OCI-LY7 (cell line): ENCODE results near the gene GMDS. TPM values are rescaled to one million over a fixed set of nuclear protein-coding genes. Genes with fewer than 3 reads are reported as not detected.

Source experiments
- BruUV-seq: library from RNA; stranded (reverse); fragments of 400-500 nt; replicated peaks from 2 replicates; lab custom pipeline; 2021; lab: Mats Ljungman, UMichigan
- CTCF ChIA-PET: fragments of 300-600 bp; sonication (Branson Sonifier 250); formaldehyde crosslinking; loops from one replicate; lab custom pipeline; 2022; ENCODE audit warnings: antibody characterized with exemption; ENCODE audit not compliant: unreplicated experiment; lab: Charles Lee
- POLR2A ChIA-PET: fragments of 300-600 bp; sonication (Branson Sonifier 250); formaldehyde crosslinking; loops from one replicate; lab custom pipeline; 2022; ENCODE audit warnings: antibody characterized with exemption; lab: Charles Lee
- DNase-seq: peaks from one replicate; pipeline ENCODE4 v3.0.0-alpha.2; 2015; ENCODE audit warnings: low spot score
- H2AFZ ChIP-seq: fragments of 200-600 bp; sonication (generic), shearing (Covaris generic); 2 replicates; pipeline ENCODE4 v1.6.1; 2014; ENCODE audit warnings: mild to moderate bottlenecking, antibody characterized with exemption, low read length, moderate library complexity
- H3K27ac ChIP-seq: fragments of 200-600 bp; sonication (generic); 2 replicates; pipeline ENCODE4 v1.5.1; 2014; ENCODE audit warnings: mixed run types, low read depth, mild to moderate bottlenecking, moderate library complexity, low read length, inconsistent platforms; ENCODE audit not compliant: poor library complexity, severe bottlenecking
- H3K36me3 ChIP-seq: fragments of 200-600 bp; sonication (generic); 2 replicates; pipeline ENCODE4 v1.6.1; 2014; ENCODE audit warnings: mild to moderate bottlenecking, antibody characterized with exemption, low read length, moderate library complexity, mixed read lengths; ENCODE audit not compliant: insufficient read depth
- H3K4me1 ChIP-seq: fragments of 200-600 bp; sonication (generic); 2 replicates; pipeline ENCODE4 v1.5.1; 2014; ENCODE audit warnings: mild to moderate bottlenecking, low read length; ENCODE audit not compliant: insufficient read depth, poor library complexity, severe bottlenecking
- H3K4me2 ChIP-seq: fragments of 200-600 bp; sonication (generic); 2 replicates; pipeline ENCODE4 v1.6.1; 2014; ENCODE audit warnings: mild to moderate bottlenecking, low read length
- H3K4me3 ChIP-seq: fragments of 200-600 bp; sonication (generic); 2 replicates; pipeline ENCODE4 v1.5.1; 2014; ENCODE audit warnings: mild to moderate bottlenecking, low read depth, low read length; ENCODE audit not compliant: poor library complexity, severe bottlenecking
- H3K79me2 ChIP-seq: fragments of 200-600 bp; sonication (generic); 2 replicates; pipeline ENCODE4 v1.6.1; 2016; ENCODE audit warnings: low read depth, mild to moderate bottlenecking, low read length, moderate library complexity, mixed read lengths; ENCODE audit not compliant: insufficient read depth
- H3K9me2 ChIP-seq: fragments of 200-600 bp; sonication (generic); 2 replicates; pipeline ENCODE4 v1.6.1; 2016; ENCODE audit warnings: mild to moderate bottlenecking, low read length, mixed read lengths; ENCODE audit not compliant: insufficient read depth
- H3K9me3 ChIP-seq: fragments of 200-600 bp; sonication (generic); 2 replicates; pipeline ENCODE4 v1.6.1; 2014; ENCODE audit warnings: mild to moderate bottlenecking, mixed run types, low read length, mixed read lengths
- H4K20me1 ChIP-seq: fragments of 200-600 bp; sonication (generic); 2 replicates; pipeline ENCODE4 v1.6.1; 2014; ENCODE audit warnings: mild to moderate bottlenecking, antibody characterized with exemption, low read length, moderate library complexity, mixed read lengths; ENCODE audit not compliant: insufficient read depth
- EZH2phosphoT487 ChIP-seq: fragments of 200-600 bp; sonication (generic); IDR thresholded peaks from 2 replicates; pipeline ENCODE4 v1.6.1; 2018; ENCODE audit warnings: low read depth, borderline replicate concordance, mild to moderate bottlenecking, mixed run types, antibody characterized with exemption, low read length, moderate library complexity, mixed read lengths
- intact Hi-C: fragments of 100-400 bp; cut with micrococcal nuclease; formaldehyde crosslinking; loops from one replicate; pipeline ENCODE4 v1.10.0; 2022; ENCODE audit not compliant: unreplicated experiment
- total RNA-seq, 2 experiments: library from RNA; depleted of rRNA in 1 of 2; stranded (reverse); fragments of >200 nt in 1 of 2; shearing (Covaris generic) in 1 of 2; gene quantifications; 2 replicates each; pipeline ENCODE4 v1.2.3, GENCODE V29; 2014 to 2022
- TF ChIP-seq, protein P1 (sequence below): fragments of 200-600 bp; sonication (generic); conservative IDR thresholded peaks from 2 replicates; pipeline ENCODE4 v1.5.1; 2014; ENCODE audit warnings: mild to moderate bottlenecking, antibody characterized with exemption, low read length, moderate library complexity, mixed read lengths

Gene GMDS
- total RNA-seq, 2 experiments from 2014 or later, result 9.9 to 26.8 TPM

DNA sequence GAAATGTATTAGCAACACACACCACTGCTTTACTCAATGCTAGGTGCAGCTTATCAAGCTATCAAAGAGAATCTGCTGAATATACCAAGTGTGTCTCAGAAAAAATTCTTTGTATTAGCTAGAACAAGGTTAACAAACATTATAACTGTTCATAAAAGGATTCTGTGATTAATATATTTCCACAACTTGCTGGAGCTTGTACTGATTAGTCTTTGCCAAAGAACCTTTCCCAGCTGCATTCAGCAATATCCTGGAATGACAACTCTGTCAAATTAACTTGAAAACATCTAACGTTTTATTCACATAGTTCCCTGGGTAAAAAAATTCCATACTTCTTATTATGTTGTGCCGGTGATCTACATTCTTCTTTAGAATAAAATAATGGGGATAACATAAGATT is 383.0 kb downstream of the GMDS start:
- Histone ChIP-seq H3K9me3 (no peaks in the 10 kb centered on the region), H3K9me2 (no peaks in the 10 kb centered on the region), H4K20me1 (no peaks in the 10 kb centered on the region), H3K4me2 (no peak overlapping the region), H3K4me3 (no peak overlapping the region), H3K27ac (no peak overlapping the region), H3K79me2 (no peaks in the 10 kb centered on the region), H3K36me3 (no peaks in the 10 kb centered on the region), H3K4me1 (no peaks in the 10 kb centered on the region), H2AFZ (no peak overlapping the region)
- TF ChIP-seq, protein P1, sequence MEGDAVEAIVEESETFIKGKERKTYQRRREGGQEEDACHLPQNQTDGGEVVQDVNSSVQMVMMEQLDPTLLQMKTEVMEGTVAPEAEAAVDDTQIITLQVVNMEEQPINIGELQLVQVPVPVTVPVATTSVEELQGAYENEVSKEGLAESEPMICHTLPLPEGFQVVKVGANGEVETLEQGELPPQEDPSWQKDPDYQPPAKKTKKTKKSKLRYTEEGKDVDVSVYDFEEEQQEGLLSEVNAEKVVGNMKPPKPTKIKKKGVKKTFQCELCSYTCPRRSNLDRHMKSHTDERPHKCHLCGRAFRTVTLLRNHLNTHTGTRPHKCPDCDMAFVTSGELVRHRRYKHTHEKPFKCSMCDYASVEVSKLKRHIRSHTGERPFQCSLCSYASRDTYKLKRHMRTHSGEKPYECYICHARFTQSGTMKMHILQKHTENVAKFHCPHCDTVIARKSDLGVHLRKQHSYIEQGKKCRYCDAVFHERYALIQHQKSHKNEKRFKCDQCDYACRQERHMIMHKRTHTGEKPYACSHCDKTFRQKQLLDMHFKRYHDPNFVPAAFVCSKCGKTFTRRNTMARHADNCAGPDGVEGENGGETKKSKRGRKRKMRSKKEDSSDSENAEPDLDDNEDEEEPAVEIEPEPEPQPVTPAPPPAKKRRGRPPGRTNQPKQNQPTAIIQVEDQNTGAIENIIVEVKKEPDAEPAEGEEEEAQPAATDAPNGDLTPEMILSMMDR, result no peak
- TF ChIP-seq EZH2phosphoT487, result no peak
- no peak for DNase-seq
- no TSS peak for BruUV-seq
- POLR2A ChIA-PET, result no interaction called here
- intact Hi-C loops, result no loop called here
- CTCF ChIA-PET, result no interaction called here

DNA sequence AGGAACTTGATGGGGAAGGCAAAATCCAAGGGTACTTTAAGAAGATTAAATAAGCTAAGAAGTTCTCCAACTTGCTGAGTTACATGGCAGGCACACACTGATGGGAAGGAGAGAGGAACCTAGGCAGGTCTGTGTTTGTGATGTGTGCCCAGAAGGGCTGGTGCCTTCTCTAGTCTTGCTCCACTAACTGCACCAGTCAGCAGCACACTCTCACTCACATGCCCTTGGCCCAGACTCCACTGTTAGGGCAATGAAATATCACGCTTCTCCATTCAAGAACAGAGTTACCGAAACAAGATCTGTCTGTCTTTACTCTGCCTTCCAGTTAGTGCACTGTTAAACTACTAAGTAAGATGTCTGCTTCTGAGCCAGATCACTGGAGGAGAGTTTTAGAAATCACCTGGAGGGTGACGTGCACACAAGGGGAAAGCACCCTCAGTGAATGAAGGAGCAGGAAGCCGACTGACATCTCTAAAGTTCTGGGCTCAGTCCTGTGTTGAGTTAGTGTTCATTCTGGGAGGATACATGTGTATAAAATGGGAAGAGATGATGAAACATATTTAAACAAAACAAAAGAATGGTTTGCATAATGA is 384.6 kb downstream of the GMDS start:
- ChIA-PET CTCF (no interaction called here), POLR2A (no interaction called here)
- Histone ChIP-seq H3K4me1 (peaks cover 10% of the 10 kb centered on the region), H3K27ac (no peak overlapping the region), H3K9me3 (no peaks in the 10 kb centered on the region), H3K4me2 (no peak overlapping the region; the same call in 1 of the 2 replicates), H2AFZ (no peak overlapping the region), H4K20me1 (no peaks in the 10 kb centered on the region), H3K4me3 (no peak overlapping the region), H3K36me3 (no peaks in the 10 kb centered on the region), H3K9me2 (no peaks in the 10 kb centered on the region), H3K79me2 (no peaks in the 10 kb centered on the region)
- TF ChIP-seq, protein P1, result no peak
- TF ChIP-seq EZH2phosphoT487, result no peak
- intact Hi-C loops, result no loop called here
- BruUV-seq, result no TSS peak
- DNase-seq, result no peak

DNA sequence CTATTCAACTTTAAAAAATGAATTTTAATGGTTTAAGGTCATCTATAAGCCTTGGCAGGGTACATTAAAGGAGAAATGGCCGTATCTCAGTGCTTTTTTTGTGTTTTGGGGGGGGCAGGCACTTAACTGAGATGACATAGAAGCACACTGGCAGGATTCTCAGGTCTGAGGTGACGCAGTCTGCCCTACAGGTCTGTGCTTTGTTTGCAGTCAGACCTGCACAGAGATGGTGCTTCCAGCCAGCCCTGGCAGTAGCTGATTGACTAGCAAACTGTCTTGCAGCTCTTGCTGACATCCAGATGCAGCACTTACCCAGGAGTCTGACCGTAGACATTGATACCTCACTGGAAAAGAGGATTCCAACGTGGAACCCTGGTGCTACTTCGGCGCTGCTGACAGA is 386.5 kb downstream of the GMDS start:
- BruUV-seq, result no TSS peak
- H4K20me1 ChIP-seq, result no peaks in the 10 kb centered on the region
- DNase-seq, result no peak
- POLR2A ChIA-PET, result no interaction called here
- no peaks in the 10 kb centered on the region for H3K36me3 ChIP-seq
- TF ChIP-seq, protein P1, result no peak
- no peak for TF ChIP-seq EZH2phosphoT487
- no peaks in the 10 kb centered on the region for H3K79me2 ChIP-seq
- no peaks in the 10 kb centered on the region for H3K9me3 ChIP-seq
- no peak overlapping the region for H3K27ac ChIP-seq
- H3K4me3 ChIP-seq, result no peak overlapping the region
- intact Hi-C loops, result no loop called here
- H3K4me2 ChIP-seq, result peak overlapping the region; percentile 10; the same call in 1 of the 2 replicates
- CTCF ChIA-PET, result no interaction called here
- H3K9me2 ChIP-seq, result no peaks in the 10 kb centered on the region
- H2AFZ ChIP-seq, result no peak overlapping the region
- peaks cover 10% of the 10 kb centered on the region for H3K4me1 ChIP-seq
